ENCODE measurements around the gene HEATR3.

DNA sequence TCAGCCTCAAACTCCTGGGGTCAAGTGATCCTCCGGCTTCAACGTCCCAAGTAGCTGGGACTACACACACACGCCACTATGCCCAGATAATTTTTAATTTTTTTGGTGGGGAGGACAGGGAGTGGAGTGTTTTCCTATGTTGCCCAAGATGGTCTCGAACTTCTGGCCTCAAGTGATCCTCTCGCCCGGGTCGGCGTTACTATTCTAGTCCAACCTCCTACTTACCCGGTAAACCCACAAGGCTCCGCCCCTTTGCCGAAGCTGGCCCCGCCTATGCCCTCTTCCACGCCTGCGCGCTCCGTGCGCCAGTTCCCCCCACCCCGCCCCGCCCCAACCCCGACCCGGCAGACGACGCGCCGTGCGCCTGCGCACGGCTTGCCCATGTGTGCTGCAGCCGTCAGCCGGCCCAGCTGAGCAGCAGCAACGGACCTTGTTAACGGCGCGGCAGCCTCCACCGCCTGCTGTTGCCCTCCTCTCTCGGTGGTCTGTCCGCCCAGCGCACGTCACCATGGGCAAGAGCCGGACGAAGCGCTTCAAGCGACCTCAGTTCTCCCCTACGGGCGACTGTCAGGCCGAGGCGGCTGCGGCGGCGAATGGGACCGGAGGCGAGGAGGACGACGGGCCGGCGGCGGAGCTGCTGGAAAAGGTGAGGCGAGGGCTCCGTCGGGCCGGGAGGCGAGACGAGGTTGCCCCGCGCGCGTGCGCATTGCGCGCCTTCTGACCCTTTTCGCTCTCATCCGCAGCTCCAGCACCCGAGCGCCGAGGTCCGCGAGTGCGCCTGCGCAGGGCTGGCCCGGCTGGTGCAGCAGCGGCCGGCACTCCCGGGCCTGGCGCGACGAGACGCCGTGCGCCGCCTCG lies at the start of gene HEATR3:
- TF ChIP-seq, protein P1, sequence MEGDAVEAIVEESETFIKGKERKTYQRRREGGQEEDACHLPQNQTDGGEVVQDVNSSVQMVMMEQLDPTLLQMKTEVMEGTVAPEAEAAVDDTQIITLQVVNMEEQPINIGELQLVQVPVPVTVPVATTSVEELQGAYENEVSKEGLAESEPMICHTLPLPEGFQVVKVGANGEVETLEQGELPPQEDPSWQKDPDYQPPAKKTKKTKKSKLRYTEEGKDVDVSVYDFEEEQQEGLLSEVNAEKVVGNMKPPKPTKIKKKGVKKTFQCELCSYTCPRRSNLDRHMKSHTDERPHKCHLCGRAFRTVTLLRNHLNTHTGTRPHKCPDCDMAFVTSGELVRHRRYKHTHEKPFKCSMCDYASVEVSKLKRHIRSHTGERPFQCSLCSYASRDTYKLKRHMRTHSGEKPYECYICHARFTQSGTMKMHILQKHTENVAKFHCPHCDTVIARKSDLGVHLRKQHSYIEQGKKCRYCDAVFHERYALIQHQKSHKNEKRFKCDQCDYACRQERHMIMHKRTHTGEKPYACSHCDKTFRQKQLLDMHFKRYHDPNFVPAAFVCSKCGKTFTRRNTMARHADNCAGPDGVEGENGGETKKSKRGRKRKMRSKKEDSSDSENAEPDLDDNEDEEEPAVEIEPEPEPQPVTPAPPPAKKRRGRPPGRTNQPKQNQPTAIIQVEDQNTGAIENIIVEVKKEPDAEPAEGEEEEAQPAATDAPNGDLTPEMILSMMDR (IDR thresholded peaks at IDR 0.05): peak in 1 of 12 donors; percentile 22
- peak in 1 of 2 donors; percentile 49 for TF ChIP-seq POLR2A (IDR thresholded peaks at IDR 0.05)

Measured in heart left ventricle (tissue), 13 donors.